Endodermal cell (in vitro differentiated cells): Measurements from ENCODE around the gene LGMN. TPM values are rescaled to one million over a fixed set of nuclear protein-coding genes. Genes with fewer than 3 reads are reported as not detected.

Experiments used
- DNase-seq: peaks from one replicate; pipeline ENCODE4 v3.0.0-alpha.2; 2017
- H3K27ac ChIP-seq: 2 replicates; pipeline ENCODE4 v1.5.1; 2013; ENCODE audit warnings: mild to moderate bottlenecking, low read depth, low read length, moderate library complexity
- H3K27me3 ChIP-seq: 2 replicates; pipeline ENCODE4 v1.6.1; 2013; ENCODE audit warnings: mild to moderate bottlenecking, low read length, moderate library complexity; ENCODE audit not compliant: insufficient read depth, control insufficient read depth, poor library complexity, severe bottlenecking
- H3K36me3 ChIP-seq: 2 replicates; pipeline ENCODE4 v1.7.0; 2013; ENCODE audit warnings: mild to moderate bottlenecking, low read length, moderate library complexity; ENCODE audit not compliant: control insufficient read depth, insufficient read depth
- H3K4me1 ChIP-seq: one replicate; pipeline ENCODE4 v1.7.0; 2013; ENCODE audit warnings: low read length; ENCODE audit not compliant: control insufficient read depth, insufficient read depth
- H3K4me3 ChIP-seq: 2 replicates; pipeline ENCODE4 v1.5.1; 2013; ENCODE audit warnings: mild to moderate bottlenecking, low read length, moderate library complexity
- H3K9ac ChIP-seq: 2 replicates; pipeline ENCODE4 v1.6.1; 2013; ENCODE audit warnings: mild to moderate bottlenecking, low read length, moderate library complexity; ENCODE audit not compliant: poor library complexity, severe bottlenecking; ENCODE audit errors: extremely low read depth
- H3K9me3 ChIP-seq: 2 replicates; pipeline ENCODE4 v1.6.1; 2013; ENCODE audit warnings: mild to moderate bottlenecking, low read length, moderate library complexity; ENCODE audit not compliant: control insufficient read depth
- H3K27ac Mint-ChIP-seq: 2 replicates; pipeline ENCODE4 v1.8.0; 2020; ENCODE audit warnings: mixed read lengths
- H3K27me3 Mint-ChIP-seq: 2 replicates; pipeline ENCODE4 v1.8.0; 2021; ENCODE audit warnings: mild to moderate bottlenecking, mixed read lengths; ENCODE audit not compliant: insufficient read depth
- H3K36me3 Mint-ChIP-seq: 2 replicates; pipeline ENCODE4 v1.8.0; 2020; ENCODE audit warnings: low read depth, mixed read lengths
- H3K4me1 Mint-ChIP-seq: 2 replicates; pipeline ENCODE4 v1.8.0; 2020; ENCODE audit warnings: mixed read lengths
- H3K4me3 Mint-ChIP-seq: 2 replicates; pipeline ENCODE4 v1.8.0; 2020; ENCODE audit warnings: mild to moderate bottlenecking, moderate library complexity, mixed read lengths
- H3K9me3 Mint-ChIP-seq: 2 replicates; pipeline ENCODE4 v1.8.0; 2020; ENCODE audit warnings: mild to moderate bottlenecking, mixed read lengths
- CTCF ChIP-seq: fragments of 200-600 bp; sonication (generic); conservative IDR thresholded peaks from 2 replicates; pipeline ENCODE4 v1.5.0; 2021; ENCODE audit warnings: antibody characterized with exemption, mild to moderate bottlenecking
- WGBS, 2 experiments: methylation state at CpG; one replicate each; pipeline versions ENCODE4 v1.1.5 to v1.1.7; 2013; ENCODE audit warnings: missing lambda C conversion rate in 2 of 2, mixed read lengths in 1 of 2; ENCODE audit not compliant: insufficient coverage in 1 of 2, insufficient read length in 1 of 2; 5-methylcytosine and 5-hydroxymethylcytosine counted together
- total RNA-seq, 2 donors: library from RNA; stranded (reverse); fragmentation: NEBNext Ultra II Directional in 1 of 2; extraction: Animal tissue kit (Norgen Biotek cat#: 25700) in 1 of 2; gene quantifications; 2 replicates in 1 of 2; 3 replicates in 1 of 2; pipeline ENCODE4 v1.2.1, GENCODE V29; 2021

LGMN gene
- total RNA-seq, 2 donors from 2014 or later = 61.4 to 87.2 TPM

- H3K27ac Mint-ChIP-seq = no peak overlapping the region
- no peaks in the 10 kb centered on the region for H3K4me1 ChIP-seq
- no peaks in the 10 kb centered on the region for H3K9me3 Mint-ChIP-seq
- H3K36me3 ChIP-seq = peaks cover 4% of the 10 kb centered on the region
- no peaks in the 10 kb centered on the region for H3K9me3 ChIP-seq
- peaks cover 39% of the 10 kb centered on the region for H3K36me3 Mint-ChIP-seq
- no peak overlapping the region for H3K27ac ChIP-seq
- H3K27me3 Mint-ChIP-seq = no peaks in the 10 kb centered on the region
- H3K9ac ChIP-seq = no peak overlapping the region
- H3K4me1 Mint-ChIP-seq = no peaks in the 10 kb centered on the region
- no peak for TF ChIP-seq CTCF
- no peak for DNase-seq
- H3K4me3 Mint-ChIP-seq = no peak overlapping the region
- H3K4me3 ChIP-seq = no peak overlapping the region
- H3K27me3 ChIP-seq = no peaks in the 10 kb centered on the region
- 95 to 100% methylated on average over 10 of the region's 10 CpGs for WGBS, 2 experiments
Observed at GRCh38 chr14:92703516-92703915, 44.9 kb downstream of the LGMN start.

- no peak overlapping the region for H3K9ac ChIP-seq
- WGBS, 2 experiments = 93 to 96% methylated on average over 4 to 9 of the region's 9 CpGs
- H3K27me3 Mint-ChIP-seq = peaks cover 4% of the 10 kb centered on the region
Observed at GRCh38 chr14:92702441-92702918, 45.9 kb downstream of the LGMN start.

GRCh38 chr14:92701826-92702225, 46.6 kb downstream of the LGMN start:
- DNase-seq = no peak
- Histone ChIP-seq H3K27ac (no peak overlapping the region), H3K27me3 (peaks cover 8% of the 10 kb centered on the region), H3K9me3 (no peaks in the 10 kb centered on the region), H3K36me3 (peaks cover 4% of the 10 kb centered on the region), H3K4me1 (no peaks in the 10 kb centered on the region), H3K9ac (no peak overlapping the region), H3K4me3 (no peak overlapping the region)
- H3K27ac Mint-ChIP-seq = no peak overlapping the region
- H3K9me3 Mint-ChIP-seq = no peaks in the 10 kb centered on the region
- no peak overlapping the region for H3K4me3 Mint-ChIP-seq
- peaks cover 34% of the 10 kb centered on the region for H3K36me3 Mint-ChIP-seq
- no peak for TF ChIP-seq CTCF
- 91 to 97% methylated on average over 10 of the region's 10 CpGs for WGBS, 2 experiments
- peaks cover 8% of the 10 kb centered on the region for H3K27me3 Mint-ChIP-seq
- no peaks in the 10 kb centered on the region for H3K4me1 Mint-ChIP-seq

More at GRCh38 chr14:92702441-92702918, 45.9 kb downstream of the LGMN start:
- H3K4me1 Mint-ChIP-seq = no peaks in the 10 kb centered on the region
- no peaks in the 10 kb centered on the region for H3K9me3 Mint-ChIP-seq
- no peak for TF ChIP-seq CTCF
- Histone ChIP-seq H3K27ac (no peak overlapping the region), H3K36me3 (peaks cover 4% of the 10 kb centered on the region), H3K4me1 (no peaks in the 10 kb centered on the region), H3K9me3 (no peaks in the 10 kb centered on the region), H3K4me3 (no peak overlapping the region), H3K27me3 (peaks cover 5% of the 10 kb centered on the region)
- no peak overlapping the region for H3K4me3 Mint-ChIP-seq
- peaks cover 39% of the 10 kb centered on the region for H3K36me3 Mint-ChIP-seq
- no peak overlapping the region for H3K27ac Mint-ChIP-seq
- DNase-seq = no peak
